ENCODE measurements around the gene ARPC5L.
A peak's percentile ranks its signal among the peaks of the same experiment; 100 is the strongest.
"Not testable (repeated sequence)": the region's sequence is repeated elsewhere in the genome, so short reads cannot be mapped to it uniquely, and the experiment has no call there.

Gene ARPC5L

DNA sequence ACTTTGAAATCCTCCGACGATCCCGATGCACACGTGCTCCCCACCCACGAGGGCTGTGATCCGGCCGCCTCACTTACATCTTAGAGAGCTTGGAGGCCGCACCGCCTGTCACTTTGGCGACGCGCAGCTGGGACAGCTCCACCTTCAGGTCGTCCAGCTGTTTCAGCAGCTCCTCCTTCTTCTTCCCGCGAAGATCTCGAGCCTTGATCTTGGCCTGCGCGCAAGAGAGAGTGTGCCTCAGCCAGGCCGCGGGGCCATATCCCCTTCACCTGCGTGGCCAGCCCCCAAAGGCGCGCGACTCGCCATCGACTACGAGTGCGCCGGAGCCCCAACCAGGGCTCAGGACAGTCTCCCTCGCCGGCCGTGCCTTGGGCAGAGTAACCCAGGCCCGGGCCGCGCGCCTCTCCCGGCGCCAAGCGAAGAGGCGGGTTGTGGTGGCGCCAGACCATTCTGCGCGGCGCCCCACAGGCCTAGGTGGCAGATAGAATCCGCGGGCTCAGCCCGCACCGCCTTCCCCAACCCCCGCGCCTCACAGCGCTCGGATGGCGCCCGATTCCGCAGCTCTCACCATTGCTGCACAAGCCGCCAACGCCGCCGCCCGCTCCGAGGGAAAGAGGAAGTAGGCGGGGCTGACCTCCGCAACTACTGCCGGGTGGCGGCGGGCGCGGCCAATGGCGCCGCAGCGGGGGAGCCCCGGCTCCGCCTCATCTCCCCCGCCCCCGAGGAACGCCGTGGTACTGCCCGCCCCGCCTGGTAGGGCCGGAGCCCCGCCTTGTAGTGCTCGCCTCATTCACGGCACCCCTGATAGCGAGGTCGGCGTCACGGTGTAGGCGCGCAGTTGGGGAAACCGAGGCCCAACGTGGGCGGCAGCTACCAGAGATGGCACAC lies at the start of gene ARPC5L, which contains the start of gene RPL35:
ARPC5L (plus strand) TSS at position 789 of the 888 bp plus-strand sequence. CDS start 7,161 bp downstream, outside the sequence.
RPL35 (minus strand) TSS at position 616 of the 888 bp plus-strand sequence; CDS start at position 571, 45 bp downstream.
- H3K4me3 ChIP-seq: peak within 1 kb of the TSS; percentile 61 to 95 (median 79)
- peak within 1 kb of the TSS; percentile 76 to 100 (median 95) for H3K27ac ChIP-seq

DNA sequence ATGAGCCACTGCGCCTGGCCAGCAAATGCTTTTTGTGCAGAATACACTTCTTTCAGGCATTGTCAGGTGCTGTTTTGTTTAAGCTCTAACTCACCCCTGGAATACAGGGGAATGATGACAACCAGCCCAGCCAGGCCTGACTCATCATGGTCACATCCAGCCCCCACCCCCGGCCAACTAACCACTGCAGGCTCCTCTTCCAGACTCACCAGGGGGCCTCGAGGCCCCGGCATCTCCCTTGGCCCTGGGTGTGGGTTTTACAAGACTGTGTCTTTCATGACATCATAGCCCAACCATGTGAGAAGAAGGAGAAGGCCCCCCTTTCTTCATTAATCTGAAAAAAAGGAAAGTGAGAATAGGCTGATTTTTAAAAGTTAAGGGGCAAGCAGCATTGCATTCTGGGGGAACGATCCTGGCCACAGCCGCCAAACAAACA lies 49.5 kb upstream of the ARPC5L start:
- H3K27ac ChIP-seq: peak overlapping the region in 3 of 21 experiments; percentile 8 to 55 (median 33)

DNA sequence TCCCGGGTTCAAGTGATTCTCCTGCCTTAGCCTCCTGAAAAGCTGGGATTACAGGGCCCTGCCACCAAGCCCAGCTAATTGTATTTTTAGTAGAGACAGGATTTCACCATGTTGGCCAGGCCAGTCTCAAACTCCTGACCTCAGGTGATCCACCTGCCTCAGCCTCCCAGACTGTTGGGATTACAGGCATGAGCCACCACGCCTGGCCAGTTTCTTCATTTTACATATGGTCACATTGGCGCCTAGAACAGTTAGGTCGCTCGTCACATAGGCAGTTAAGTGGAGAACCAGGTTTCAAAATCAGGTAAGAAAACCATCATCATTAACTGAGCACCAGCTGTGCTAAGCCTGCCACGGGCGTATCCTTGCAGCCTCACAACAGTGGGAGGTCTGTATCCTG lies 48.9 kb upstream of the ARPC5L start:
- peak overlapping the region in 5 of 21 experiments; percentile 8 to 57 (median 51) for H3K27ac ChIP-seq
- no peak overlapping the region for H3K4me3 ChIP-seq

More for the DNA sequence above, 49.5 kb upstream of the ARPC5L start:
- H3K4me3 ChIP-seq: no peak overlapping the region

DNA sequence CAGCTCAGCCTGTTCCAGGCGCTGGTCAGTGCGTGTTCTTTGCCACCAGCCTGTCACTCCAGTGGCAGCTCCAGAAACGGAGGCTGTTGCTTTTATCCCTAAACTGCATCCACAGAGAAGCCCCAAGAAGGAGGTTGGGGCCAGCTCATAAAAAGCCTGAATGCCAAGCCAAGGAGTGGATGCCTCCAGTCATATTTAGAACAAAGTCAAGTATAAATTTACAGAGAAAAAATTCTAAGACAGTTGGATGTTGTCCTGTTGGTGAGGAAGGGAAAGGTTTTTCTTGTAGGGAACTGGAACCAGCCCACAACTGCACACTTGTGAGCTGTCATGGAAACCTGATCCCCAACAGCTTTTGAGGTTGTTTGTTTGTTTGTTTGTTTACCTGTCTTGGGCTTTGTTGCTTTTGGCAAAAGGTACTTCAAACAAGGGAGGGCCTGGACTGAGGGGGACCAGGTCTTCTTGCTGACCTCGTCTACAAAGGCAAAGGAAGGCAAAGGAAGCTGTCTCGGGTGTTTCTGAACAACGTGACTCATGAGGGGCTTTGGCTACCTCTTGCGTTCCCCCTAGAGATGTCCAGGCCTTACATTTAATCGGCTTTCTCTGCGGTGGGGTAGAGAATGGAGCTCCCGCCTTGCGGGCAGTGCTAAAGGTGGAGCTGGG lies 48.3 kb upstream of the ARPC5L start:
- Histone ChIP-seq H3K4me3 (no peak overlapping the region), H3K27ac (peak overlapping the region in 11 of 21 experiments; percentile 16 to 57 (median 33))

DNA sequence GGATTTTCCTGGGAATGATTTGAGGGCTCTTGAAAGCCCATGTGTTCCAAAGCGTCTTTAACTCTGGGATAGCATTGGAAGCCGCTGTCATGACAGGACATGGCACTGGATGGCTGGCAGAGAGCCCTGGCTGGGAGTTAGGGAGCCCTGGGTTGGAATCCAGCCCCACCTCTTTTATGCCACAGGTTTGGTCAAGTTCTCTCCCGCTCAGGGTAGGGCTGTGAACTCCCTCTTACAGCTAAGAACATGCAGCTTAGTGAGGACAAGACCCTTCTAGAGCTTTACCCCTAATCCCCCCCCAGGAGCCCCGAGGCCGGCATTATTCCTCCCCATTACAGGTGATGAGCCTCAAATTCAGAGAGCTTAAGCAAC lies 47.8 kb upstream of the ARPC5L start:
- H3K4me3 ChIP-seq: no peak overlapping the region
- peak overlapping the region in 11 of 21 experiments; percentile 16 to 57 (median 33) for H3K27ac ChIP-seq

DNA sequence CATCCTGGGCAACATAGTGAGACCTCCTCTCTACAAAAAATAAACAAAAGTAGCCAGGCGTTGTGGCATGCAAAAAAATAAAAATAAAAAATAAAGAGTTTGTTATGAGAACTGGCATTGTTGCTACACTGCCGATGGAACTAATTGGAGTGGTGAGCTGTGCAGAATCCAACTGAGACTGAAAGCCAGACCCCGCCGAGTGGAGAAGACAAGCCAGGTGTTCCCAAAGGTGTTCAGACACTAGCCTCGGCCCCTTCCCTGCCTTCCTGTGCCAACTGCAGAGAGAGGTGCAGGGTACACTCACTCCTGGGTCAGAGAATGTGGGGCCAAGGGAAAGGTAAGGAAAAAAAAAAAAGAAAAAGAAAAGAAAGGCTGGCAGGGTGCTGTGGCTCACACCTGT lies 46.3 kb upstream of the ARPC5L start:
- no peak overlapping the region for H3K27ac ChIP-seq
- no peak overlapping the region for H3K4me3 ChIP-seq

DNA sequence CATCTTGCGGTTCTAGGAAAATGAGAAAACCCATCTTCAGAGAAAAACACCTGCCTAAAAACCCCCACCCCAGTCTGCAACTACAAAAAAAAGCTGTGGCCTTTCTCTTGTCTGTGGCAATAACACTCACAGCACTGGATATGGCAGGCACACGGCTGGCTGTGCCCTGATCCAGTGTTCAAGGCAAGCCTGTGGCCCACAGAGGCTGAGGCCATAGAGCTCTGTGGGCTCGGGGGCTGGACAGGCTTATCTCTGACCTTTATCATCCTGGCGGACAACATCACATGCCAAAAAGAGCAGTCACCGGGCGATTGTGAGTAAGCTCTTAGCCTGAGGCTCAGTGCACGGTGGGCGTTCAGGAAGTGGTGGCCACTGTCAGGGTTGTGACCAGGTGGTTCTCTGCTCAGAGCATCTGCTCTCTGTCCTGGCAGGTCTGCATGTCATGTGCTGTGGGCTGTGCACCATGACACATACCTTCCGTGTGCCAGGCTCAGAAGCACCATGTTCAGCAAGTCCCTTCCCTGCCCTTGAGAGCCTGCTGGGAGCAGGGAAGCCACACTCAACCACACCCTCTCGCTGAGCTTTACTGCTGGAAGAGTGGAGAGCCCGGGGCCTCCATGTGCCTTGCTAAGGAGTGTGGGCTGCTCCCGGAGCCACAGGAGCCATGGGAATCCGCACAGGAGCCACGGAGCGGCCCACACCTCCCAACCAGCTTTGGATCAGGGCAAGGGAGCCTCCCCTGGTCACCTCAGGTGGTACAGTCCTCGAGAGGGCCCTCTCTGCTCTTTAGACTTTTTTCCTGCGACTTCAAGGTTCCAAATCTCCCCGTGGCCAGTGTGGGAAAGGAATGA lies 43.3 kb upstream of the ARPC5L start:
- Histone ChIP-seq H3K4me3 (no peak overlapping the region), H3K27ac (peak overlapping the region in 20 of 21 experiments; percentile 38 to 88 (median 78))

DNA sequence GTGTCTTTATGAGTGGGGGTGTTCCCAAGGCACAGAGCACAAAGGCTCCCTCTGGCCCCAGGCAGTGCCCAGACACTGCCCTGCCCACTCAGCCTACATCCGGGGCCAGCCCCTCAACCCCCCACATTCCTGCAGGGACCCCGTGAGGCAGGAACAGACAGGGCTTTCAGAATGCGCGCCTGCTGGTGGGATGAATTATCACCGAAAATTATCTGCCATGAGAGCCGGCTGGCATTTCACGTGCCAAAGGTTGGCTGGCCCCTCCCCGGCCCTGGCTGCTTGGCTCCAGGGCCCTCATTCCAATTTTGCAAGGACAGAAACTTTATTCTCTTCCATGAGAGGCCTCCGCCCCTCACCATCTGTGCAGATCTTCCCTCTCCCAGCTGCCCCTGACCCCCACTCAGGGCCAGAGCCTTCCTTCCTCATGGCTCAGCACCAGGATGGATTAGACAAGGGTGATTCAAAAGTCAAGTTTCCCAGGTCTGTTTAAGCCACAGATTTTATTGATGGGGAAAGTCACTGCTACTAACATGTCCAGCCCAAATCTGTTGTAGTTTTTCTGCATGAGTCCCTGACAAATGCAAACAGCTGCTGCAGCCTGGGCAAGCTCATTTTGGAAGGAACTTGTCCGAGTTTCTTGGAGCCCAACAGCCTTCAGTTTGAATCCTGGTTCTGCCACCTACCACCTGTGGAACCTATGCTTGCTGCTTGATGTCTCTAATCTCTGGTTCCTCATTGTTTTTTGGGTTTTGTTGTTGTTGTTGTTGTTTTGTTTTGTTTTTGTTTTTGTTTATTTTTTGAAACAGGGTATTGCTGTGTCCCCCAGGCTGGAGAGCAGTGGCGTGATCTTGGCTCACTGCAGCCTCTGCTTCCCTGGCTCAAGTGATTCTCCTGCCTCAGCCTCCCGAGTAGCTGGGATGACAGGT lies 41.0 kb upstream of the ARPC5L start:
- H3K27ac ChIP-seq: peak overlapping the region in 3 of 21 experiments; percentile 22 to 51 (median 46)
- H3K4me3 ChIP-seq: no peak overlapping the region

DNA sequence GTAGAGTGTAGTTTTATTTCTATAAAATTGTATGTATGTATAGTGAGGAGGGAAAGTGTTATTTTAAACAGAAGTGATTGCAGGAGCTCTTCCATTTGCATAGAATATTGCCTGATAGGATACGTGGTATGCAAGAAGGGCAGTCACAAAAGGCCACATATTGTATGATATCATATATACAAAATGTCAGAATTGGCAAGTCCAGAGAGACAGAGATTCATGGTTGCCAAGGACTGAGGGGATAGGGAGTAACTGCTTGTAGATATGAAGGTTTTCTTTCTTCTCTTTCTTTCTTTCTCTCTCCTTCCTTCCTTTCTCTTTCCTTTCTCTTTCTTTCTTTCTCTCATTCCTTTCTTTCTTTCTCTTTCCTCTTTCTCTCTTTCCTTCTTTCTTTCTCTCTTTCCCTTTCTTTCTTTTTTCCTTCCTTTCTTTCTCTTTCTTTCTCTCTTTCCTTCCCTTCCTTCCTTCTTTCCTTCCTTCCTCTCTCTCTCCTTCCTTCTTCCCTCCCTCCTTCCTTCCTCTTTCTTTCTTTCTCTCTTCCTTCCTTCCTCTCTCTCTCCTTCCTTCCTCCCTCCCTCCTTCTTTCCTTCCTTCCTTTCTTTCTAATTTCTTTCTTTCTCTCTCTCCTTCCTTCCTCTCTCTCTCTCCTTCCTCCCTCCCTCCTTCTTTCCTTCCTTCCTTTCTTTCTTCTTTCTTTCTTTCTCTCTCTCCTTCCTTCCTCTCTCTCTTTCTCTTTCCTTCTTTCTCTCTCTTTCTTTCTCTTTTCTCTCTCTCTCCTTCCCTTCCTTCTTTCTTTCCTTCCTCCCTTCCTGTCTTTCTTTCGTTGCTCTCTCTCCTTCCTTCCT lies 33.2 kb upstream of the ARPC5L start:
- H3K27ac ChIP-seq: no peak overlapping the region
- H3K4me3 ChIP-seq: no peak overlapping the region

DNA sequence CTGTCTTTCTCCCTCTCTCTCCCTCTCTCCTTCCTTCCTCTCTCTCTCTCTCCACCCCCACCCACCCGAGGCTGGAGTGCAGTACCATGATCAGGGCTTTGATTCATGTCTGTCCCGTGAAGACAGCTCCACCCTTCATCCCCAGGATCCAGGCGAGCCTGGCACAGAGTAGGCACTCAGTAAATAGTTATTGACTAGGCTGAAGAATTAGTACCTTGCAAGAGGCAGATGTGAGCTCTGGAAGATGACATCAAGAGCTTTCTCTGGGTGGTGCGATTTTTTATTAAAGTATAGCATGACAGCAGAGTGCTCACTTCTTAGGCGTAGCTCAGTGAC lies 32.6 kb upstream of the ARPC5L start:
- H3K27ac ChIP-seq: no peak overlapping the region
- no peak overlapping the region for H3K4me3 ChIP-seq

DNA sequence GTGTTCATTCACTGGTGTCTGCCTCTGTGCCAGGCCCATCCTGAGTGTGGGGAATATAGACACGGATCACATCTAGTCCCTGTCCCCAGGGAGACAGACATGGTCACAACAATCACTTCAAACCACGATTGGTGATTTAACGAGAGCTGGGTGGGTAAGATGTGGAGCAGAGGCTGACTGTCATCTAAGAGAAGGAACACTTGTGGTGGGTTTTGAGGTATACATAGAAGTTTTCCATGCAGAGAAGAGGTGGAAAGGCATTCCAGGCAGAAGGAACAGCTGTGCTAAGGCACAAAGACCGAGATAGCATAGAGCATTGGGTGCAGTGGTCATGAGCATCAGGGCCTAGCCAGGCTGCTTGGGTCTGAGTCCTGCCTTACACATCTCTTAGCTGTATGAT lies 31.3 kb upstream of the ARPC5L start:
- H3K4me3 ChIP-seq: no peak overlapping the region
- H3K27ac ChIP-seq: no peak overlapping the region

DNA sequence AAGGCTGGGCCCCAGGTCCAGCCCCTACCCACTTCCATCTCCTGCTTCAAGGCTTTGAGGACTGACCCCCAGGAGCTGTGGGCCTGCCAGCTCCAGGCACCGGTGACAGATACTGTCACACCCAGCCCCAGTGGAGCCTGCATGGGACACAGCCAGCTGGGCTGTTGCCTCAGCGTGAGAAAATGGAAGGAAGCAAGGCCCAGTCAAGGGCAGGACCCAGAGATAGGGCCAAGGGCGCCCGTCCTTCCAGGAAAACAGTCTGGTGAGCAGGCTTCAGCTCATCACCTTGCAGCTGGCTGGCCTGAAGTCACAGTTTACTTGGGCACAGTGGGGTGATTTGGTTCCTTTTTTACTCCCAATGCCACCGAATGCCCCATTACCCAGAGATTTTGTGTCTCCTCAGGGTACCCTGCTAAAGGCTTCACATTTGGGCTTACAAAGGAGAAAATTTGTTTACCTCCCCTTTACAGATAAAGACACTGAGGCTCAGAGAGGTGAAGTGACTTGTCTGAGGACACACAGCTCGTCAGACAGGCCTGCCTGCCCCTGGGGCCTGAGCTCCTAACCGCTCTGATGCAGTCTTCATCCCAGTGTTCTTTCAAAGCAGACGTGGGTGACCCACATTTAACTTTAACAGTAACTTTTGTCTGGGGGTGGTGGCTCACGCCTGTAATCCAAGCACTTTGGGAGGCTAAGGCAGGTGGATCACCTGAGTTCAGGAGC lies 30.1 kb upstream of the ARPC5L start:
- Histone ChIP-seq H3K27ac (peak overlapping the region in 13 of 21 experiments; percentile 11 to 80 (median 43)), H3K4me3 (no peak overlapping the region)

DNA sequence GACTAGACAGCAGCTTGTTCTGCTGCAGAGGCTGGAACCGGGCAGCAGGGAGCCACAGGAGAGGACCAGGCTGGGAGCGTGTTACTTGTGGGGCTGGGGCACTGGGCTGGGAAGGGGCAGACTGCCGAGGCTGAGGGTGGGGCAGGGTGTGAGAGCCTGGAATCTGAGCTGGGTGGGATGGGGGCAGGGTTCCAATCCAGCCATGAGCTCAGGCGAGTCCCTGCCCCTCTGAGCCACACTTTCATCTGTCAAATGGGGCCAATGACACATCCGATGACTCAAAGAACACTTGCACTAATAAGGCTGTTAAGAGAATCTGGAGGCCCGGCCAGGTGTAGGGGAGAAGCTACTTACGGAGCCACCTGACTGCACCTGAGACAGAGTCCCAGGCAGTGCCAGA lies 27.3 kb upstream of the ARPC5L start:
- Histone ChIP-seq H3K4me3 (no peak overlapping the region), H3K27ac (peak overlapping the region in 4 of 21 experiments; percentile 9 to 38 (median 24))

DNA sequence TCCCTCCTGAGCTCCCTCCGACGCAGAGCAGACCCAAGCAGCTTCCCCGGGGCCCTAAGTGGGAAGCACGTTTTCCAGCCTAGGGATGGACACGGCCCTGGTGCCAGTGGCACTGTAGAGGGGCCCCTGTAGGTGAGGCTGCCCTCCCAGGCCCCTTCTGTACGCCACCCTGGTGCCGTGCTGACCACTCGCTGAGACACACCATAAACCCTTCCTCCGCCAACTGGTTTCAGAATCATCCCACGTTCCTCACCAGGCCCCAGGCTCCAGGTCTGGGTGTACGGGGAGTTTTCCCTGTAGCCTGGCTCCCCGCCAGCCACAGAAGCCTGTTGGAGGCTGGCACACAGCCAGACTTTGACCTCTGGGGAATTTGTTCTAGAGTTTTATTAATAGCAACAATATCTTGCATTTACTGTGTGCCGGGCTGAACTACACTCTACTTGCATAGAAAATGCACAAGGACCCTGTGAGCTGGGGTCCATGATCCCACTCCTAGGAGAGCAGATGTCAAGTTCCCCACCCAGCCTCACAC lies 26.8 kb upstream of the ARPC5L start:
- peak overlapping the region in 3 of 21 experiments; percentile 9 to 38 (median 31) for H3K27ac ChIP-seq
- no peak overlapping the region for H3K4me3 ChIP-seq

DNA sequence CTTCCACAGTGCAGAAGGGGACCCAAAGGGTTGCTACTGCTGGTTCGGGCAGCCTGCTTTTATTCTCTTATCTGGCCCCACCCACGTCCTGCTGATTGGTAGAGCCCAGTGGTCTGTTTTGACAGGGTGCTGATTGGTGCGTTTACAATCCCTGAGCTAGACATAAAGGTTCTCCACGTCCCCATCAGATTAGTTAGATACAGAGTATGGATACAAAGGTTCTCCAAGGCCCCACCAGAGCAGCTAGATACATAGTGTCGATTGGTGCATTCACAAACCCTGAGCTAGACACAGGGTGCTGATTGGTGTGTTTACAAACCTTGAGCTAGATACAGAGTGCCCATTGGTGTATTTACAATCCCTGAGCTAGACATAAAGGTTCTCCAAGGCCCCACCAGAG lies 23.8 kb upstream of the ARPC5L start:
- not testable (repeated sequence) for H3K4me3 ChIP-seq, H3K27ac ChIP-seq

DNA sequence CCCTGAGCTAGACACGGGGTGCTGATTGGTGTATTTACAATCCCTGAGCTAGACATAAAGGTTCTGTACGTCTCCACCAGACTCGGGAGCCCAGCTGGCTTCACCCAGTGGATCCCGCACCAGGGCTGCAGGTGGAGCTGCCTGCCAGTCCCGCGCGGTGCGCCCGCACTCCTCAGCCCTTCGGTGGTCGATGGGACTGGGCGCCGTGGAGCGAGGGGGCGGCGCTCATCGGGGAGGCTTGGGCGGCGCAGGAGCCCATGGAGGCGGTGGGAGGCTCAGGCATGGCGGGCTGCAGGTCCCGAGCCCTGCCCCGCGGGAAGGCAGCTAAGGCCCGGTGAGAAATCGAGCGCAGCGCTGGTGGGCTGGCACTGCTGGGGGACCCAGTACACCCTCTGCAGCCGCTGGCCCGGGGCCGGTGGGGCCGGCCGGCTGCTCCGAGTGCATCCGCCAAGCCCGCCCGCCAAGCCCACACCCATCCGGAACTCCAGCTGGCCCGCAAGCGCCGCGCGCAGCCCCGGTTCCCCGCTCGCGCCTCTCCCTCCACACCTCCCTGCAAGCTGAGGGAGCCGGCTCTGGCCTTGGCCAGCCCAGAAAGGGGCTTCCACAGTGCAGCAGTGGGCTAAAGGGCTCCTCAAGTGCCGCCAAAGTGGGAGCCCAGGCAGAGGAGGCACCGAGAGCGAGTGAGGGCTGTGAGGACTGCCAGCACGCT lies 23.2 kb upstream of the ARPC5L start:
- not testable (repeated sequence) for H3K27ac ChIP-seq
- H3K4me3 ChIP-seq: peak overlapping the region in 1 of 7 experiments; percentile 9
